ENCODE measurements around the gene PBX3.

GRCh38 chr9:125887172-125887571 is 140.0 kb downstream of the PBX3 start:
- TF ChIP-seq, protein P1, sequence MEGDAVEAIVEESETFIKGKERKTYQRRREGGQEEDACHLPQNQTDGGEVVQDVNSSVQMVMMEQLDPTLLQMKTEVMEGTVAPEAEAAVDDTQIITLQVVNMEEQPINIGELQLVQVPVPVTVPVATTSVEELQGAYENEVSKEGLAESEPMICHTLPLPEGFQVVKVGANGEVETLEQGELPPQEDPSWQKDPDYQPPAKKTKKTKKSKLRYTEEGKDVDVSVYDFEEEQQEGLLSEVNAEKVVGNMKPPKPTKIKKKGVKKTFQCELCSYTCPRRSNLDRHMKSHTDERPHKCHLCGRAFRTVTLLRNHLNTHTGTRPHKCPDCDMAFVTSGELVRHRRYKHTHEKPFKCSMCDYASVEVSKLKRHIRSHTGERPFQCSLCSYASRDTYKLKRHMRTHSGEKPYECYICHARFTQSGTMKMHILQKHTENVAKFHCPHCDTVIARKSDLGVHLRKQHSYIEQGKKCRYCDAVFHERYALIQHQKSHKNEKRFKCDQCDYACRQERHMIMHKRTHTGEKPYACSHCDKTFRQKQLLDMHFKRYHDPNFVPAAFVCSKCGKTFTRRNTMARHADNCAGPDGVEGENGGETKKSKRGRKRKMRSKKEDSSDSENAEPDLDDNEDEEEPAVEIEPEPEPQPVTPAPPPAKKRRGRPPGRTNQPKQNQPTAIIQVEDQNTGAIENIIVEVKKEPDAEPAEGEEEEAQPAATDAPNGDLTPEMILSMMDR (IDR thresholded peaks at IDR 0.05): no peak
- TF ChIP-seq POLR2A (IDR thresholded peaks at IDR 0.05): no peak
